Retinal pigment epithelial cell (primary cell): ENCODE measurements around the gene LEMD1.
"Not testable (repeated sequence)": the region's sequence is repeated elsewhere in the genome, so short reads cannot be mapped to it uniquely, and the experiment has no call there.

Source experiments
- DNase-seq: peaks from one replicate; pipeline ENCODE4 v3.0.0-alpha.2; 2010; ENCODE audit warnings: low read depth
- H3K4me3 ChIP-seq: 2 replicates; pipeline ENCODE4 v1.5.1; 2011; ENCODE audit warnings: mild to moderate bottlenecking, low read length, control low read depth, moderate library complexity
- CTCF ChIP-seq: conservative IDR thresholded peaks from 2 replicates; pipeline ENCODE4 v1.5.1; 2011; ENCODE audit warnings: low read depth, low read length, control low read depth, inconsistent platforms

Gene LEMD1

GRCh38 chr1:205371871-205372660 lies 49.8 kb downstream of the LEMD1 start:
- DNase-seq = no peak
- H3K4me3 ChIP-seq = no peak overlapping the region
- TF ChIP-seq CTCF = no peak

- H3K4me3 ChIP-seq = no peak overlapping the region
- no peak for DNase-seq
- no peak for TF ChIP-seq CTCF
Measured at GRCh38 chr1:205370780-205371179, 51.1 kb downstream of the LEMD1 start.

GRCh38 chr1:205369701-205370123 lies 52.1 kb downstream of the LEMD1 start:
- DNase-seq = no peak
- no peak for TF ChIP-seq CTCF
- H3K4me3 ChIP-seq = no peak overlapping the region

- no peak for DNase-seq
- H3K4me3 ChIP-seq = no peak overlapping the region
- no peak for TF ChIP-seq CTCF
Measured at GRCh38 chr1:205368478-205368877, 53.4 kb downstream of the LEMD1 start.

GRCh38 chr1:205365945-205366463 lies 55.9 kb downstream of the LEMD1 start:
- no peak for DNase-seq
- TF ChIP-seq CTCF = no peak
- no peak overlapping the region for H3K4me3 ChIP-seq

- H3K4me3 ChIP-seq = not testable (repeated sequence)
Measured at GRCh38 chr1:205365086-205365485, 56.8 kb downstream of the LEMD1 start.

GRCh38 chr1:205360891-205361290 lies 61.0 kb downstream of the LEMD1 start:
- no peak for DNase-seq
- H3K4me3 ChIP-seq = no peak overlapping the region
- TF ChIP-seq CTCF = no peak

More at GRCh38 chr1:205365086-205365485, 56.8 kb downstream of the LEMD1 start:
- not testable (repeated sequence) for DNase-seq
